HepG2 (cell line): Measurements from ENCODE around the gene SPATA32. TPM values are rescaled to one million over a fixed set of nuclear protein-coding genes. Genes with fewer than 3 reads are reported as not detected.
A peak's percentile ranks its signal among the peaks of the same experiment; 100 is the strongest.

Experiments used
- CREB1 ChIP-seq, 2 experiments: fragments of 450-650 bp in 1 of 2; IDR thresholded peaks; 2 replicates each; pipeline ENCODE4 v1.6.1; 2016 to 2017; ENCODE audit warnings: control low read depth in 1 of 2, mild to moderate bottlenecking in 1 of 2, missing compliant biosample characterization in 1 of 2, missing genetic modification characterization in 1 of 2
- EHMT2 ChIP-seq: fragments of 200-600 bp; sonication (generic); IDR thresholded peaks from 2 replicates; pipeline ENCODE4 v1.7.0; 2017; ENCODE audit warnings: antibody characterized with exemption, low read depth, low read length, borderline replicate concordance
- ESRRA ChIP-seq: sonication (generic); formaldehyde crosslinking; IDR thresholded peaks from 2 replicates; pipeline ENCODE4 v1.5.1; 2020; ENCODE audit warnings: mild to moderate bottlenecking, low read depth, missing genetic modification reagents
- PHF21A ChIP-seq: sonication (generic); formaldehyde crosslinking; IDR thresholded peaks from 2 replicates; pipeline ENCODE4 v1.5.0; 2020; ENCODE audit warnings: mild to moderate bottlenecking, missing genetic modification reagents
- RCOR2 ChIP-seq: IDR thresholded peaks from 2 replicates; pipeline ENCODE4 v1.6.1; 2016; ENCODE audit warnings: missing biosample characterization, missing genetic modification reagents
- SRF ChIP-seq: IDR thresholded peaks from 2 replicates; pipeline ENCODE4 v1.6.1; 2011; ENCODE audit warnings: mild to moderate bottlenecking, low read depth, low read length, moderate library complexity
- ZMYM4 ChIP-seq: sonication (generic); formaldehyde crosslinking; IDR thresholded peaks from 2 replicates; pipeline ENCODE4 v1.8.1; 2023; ENCODE audit warnings: mild to moderate bottlenecking, missing genetic modification reagents
- ZNF230 ChIP-seq: sonication (generic); formaldehyde crosslinking; IDR thresholded peaks from 2 replicates; pipeline ENCODE4 v1.4.0; 2020; ENCODE audit warnings: mild to moderate bottlenecking, missing genetic modification reagents
- ZNF589 ChIP-seq: sonication (generic); formaldehyde crosslinking; conservative IDR thresholded peaks from 2 replicates; pipeline ENCODE4 v1.8.0; 2022; ENCODE audit warnings: mild to moderate bottlenecking, moderate library complexity, missing genetic modification reagents
- polyA plus RNA-seq, 8 experiments: library from polyadenylated mRNA; depleted of rRNA in 3 of 8; stranded (reverse) in 7 of 8; unstranded in 1 of 8; fragments of >200 nt; fragmentation: Illumina TruSeq in 4 of 8; extraction: Trizol in 4 of 8; gene quantifications; 2 replicates each; pipeline versions ENCODE4 v1.2.1 to v1.2.3, GENCODE V29; 2011 to 2016; ENCODE audit warnings: low read depth in 4 of 8, missing spikeins in 1 of 8, mixed read lengths in 1 of 8; ENCODE audit not compliant: insufficient read depth in 1 of 8
- total RNA-seq, 5 experiments: library from RNA; depleted of rRNA; stranded (reverse); fragments of >200 nt; fragmentation: Illumina TruSeq; extraction: Trizol; gene quantifications; 2 replicates each; pipeline ENCODE4 v1.2.3, GENCODE V29; 2016; ENCODE audit warnings: low read depth in 1 of 5
- TF ChIP-seq, protein P1 (sequence below): sonication (generic); formaldehyde crosslinking; IDR thresholded peaks from 2 replicates; pipeline ENCODE4 v1.4.0; 2020; ENCODE audit warnings: missing genetic modification reagents
- TF ChIP-seq, protein P2 (sequence below): sonication (generic); formaldehyde crosslinking; IDR thresholded peaks from 2 replicates; pipeline ENCODE4 v1.5.0; 2020; ENCODE audit warnings: mild to moderate bottlenecking, missing genetic modification reagents, borderline replicate concordance
- TF ChIP-seq, protein P3 (sequence below): sonication (generic); formaldehyde crosslinking; IDR thresholded peaks from 2 replicates; pipeline ENCODE4 v1.8.0; 2023; ENCODE audit warnings: mild to moderate bottlenecking, missing genetic modification reagents
- TF ChIP-seq, protein P4 (sequence below): sonication (generic); formaldehyde crosslinking; IDR thresholded peaks from 2 replicates; pipeline ENCODE4 v1.4.0; 2020; ENCODE audit warnings: missing genetic modification reagents
- TF ChIP-seq, protein P5 (sequence below): sonication (generic); formaldehyde crosslinking; IDR thresholded peaks from 2 replicates; pipeline ENCODE4 v1.5.1; 2020; ENCODE audit warnings: mild to moderate bottlenecking, missing genetic modification reagents, moderate library complexity

SPATA32 gene
- total and polyA plus RNA-seq, 2 of the 13 experiments (the other 11 are each of a cell fraction or from before 2014, with no cell fraction given): not detected

DNA sequence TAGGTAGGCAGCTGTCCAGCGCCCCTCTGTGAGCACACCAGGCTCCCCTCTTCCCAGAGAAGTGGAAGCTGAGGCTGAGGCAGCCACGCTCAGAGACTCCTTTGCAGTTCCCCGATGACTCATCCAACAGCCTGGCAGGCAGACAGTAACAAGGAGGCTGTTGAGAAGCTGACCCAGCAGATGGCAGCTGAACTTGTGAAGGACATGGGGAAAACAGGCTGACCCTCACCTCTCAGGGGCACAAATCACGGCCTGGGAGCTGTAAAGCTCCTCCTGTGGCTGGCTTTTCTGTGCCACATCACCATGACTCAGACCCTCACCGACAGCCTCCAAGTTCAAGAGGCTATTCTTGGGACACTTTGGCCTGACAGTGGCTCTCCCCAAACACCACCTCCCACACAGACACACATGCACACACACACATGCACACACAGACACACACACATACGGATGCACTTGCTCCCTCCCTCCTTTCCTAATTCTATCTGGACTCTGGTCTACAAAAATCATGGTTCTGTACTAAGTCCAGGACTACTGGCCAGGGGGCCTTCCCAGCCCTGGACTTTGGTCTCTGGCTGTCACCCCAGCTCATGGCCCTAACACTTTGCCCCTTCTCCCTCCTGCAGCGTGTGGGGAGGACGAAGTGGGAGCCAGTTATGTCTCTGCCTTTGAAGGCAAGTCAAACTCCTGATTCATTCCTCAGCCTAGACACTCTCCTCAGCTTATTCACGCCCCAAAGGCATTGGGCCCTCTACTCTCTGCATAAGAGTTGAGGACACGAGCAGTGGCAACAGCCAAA is 31.7 kb upstream of the SPATA32 start (continued):
- TF ChIP-seq, protein P1, sequence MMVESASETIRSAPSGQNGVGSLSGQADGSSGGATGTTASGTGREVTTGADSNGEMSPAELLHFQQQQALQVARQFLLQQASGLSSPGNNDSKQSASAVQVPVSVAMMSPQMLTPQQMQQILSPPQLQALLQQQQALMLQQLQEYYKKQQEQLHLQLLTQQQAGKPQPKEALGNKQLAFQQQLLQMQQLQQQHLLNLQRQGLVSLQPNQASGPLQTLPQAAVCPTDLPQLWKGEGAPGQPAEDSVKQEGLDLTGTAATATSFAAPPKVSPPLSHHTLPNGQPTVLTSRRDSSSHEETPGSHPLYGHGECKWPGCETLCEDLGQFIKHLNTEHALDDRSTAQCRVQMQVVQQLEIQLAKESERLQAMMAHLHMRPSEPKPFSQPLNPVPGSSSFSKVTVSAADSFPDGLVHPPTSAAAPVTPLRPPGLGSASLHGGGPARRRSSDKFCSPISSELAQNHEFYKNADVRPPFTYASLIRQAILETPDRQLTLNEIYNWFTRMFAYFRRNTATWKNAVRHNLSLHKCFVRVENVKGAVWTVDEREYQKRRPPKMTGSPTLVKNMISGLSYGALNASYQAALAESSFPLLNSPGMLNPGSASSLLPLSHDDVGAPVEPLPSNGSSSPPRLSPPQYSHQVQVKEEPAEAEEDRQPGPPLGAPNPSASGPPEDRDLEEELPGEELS: no peak
- TF ChIP-seq ZMYM4 (CRISPR knock-in tag): peak; percentile 39; the same call in 1 of the 2 replicates
- TF ChIP-seq PHF21A (CRISPR knock-in tag): peak; percentile 50; the same call in 1 of the 2 replicates
- no peak for TF ChIP-seq CREB1 (IDR thresholded peaks at IDR 0.05)
- TF ChIP-seq CREB1 (CRISPR knock-in tag; IDR thresholded peaks at IDR 0.05): no peak
- TF ChIP-seq, protein P2, sequence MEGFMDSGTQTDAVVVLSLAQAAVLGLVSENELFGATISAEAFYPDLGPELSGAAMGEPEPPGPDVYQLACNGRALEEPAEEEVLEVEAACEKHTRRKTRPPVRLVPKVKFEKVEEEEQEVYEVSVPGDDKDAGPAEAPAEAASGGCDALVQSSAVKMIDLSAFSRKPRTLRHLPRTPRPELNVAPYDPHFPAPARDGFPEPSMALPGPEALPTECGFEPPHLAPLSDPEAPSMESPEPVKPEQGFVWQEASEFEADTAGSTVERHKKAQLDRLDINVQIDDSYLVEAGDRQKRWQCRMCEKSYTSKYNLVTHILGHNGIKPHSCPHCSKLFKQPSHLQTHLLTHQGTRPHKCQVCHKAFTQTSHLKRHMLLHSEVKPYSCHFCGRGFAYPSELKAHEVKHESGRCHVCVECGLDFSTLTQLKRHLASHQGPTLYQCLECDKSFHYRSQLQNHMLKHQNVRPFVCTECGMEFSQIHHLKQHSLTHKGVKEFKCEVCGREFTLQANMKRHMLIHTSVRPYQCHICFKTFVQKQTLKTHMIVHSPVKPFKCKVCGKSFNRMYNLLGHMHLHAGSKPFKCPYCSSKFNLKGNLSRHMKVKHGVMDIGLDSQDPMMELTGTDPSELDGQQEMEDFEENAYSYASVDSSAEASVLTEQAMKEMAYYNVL (CRISPR knock-in tag): no peak; the same call in 1 of the 2 replicates
- TF ChIP-seq ESRRA (CRISPR knock-in tag): peak; percentile 76; the same call in 1 of the 2 replicates
- TF ChIP-seq, protein P3, sequence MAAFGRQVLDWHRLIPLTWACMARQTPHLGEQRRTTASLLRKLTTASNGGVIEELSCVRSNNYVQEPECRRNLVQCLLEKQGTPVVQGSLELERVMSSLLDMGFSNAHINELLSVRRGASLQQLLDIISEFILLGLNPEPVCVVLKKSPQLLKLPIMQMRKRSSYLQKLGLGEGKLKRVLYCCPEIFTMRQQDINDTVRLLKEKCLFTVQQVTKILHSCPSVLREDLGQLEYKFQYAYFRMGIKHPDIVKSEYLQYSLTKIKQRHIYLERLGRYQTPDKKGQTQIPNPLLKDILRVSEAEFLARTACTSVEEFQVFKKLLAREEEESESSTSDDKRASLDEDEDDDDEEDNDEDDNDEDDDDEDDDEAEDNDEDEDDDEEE (CRISPR knock-in tag): no peak
- TF ChIP-seq, protein P4, sequence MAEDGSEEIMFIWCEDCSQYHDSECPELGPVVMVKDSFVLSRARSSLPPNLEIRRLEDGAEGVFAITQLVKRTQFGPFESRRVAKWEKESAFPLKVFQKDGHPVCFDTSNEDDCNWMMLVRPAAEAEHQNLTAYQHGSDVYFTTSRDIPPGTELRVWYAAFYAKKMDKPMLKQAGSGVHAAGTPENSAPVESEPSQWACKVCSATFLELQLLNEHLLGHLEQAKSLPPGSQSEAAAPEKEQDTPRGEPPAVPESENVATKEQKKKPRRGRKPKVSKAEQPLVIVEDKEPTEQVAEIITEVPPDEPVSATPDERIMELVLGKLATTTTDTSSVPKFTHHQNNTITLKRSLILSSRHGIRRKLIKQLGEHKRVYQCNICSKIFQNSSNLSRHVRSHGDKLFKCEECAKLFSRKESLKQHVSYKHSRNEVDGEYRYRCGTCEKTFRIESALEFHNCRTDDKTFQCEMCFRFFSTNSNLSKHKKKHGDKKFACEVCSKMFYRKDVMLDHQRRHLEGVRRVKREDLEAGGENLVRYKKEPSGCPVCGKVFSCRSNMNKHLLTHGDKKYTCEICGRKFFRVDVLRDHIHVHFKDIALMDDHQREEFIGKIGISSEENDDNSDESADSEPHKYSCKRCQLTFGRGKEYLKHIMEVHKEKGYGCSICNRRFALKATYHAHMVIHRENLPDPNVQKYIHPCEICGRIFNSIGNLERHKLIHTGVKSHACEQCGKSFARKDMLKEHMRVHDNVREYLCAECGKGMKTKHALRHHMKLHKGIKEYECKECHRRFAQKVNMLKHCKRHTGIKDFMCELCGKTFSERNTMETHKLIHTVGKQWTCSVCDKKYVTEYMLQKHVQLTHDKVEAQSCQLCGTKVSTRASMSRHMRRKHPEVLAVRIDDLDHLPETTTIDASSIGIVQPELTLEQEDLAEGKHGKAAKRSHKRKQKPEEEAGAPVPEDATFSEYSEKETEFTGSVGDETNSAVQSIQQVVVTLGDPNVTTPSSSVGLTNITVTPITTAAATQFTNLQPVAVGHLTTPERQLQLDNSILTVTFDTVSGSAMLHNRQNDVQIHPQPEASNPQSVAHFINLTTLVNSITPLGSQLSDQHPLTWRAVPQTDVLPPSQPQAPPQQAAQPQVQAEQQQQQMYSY (CRISPR knock-in tag): no peak
- TF ChIP-seq ZNF589 (CRISPR knock-in tag): no peak
- 0 out of 2 replicates have a peak, but pooled peaks have one; percentile 20 for TF ChIP-seq RCOR2
- 0 out of 2 replicates have a peak, but pooled peaks have one; percentile 27 for TF ChIP-seq EHMT2
- TF ChIP-seq SRF: no peak
- TF ChIP-seq, protein P5, sequence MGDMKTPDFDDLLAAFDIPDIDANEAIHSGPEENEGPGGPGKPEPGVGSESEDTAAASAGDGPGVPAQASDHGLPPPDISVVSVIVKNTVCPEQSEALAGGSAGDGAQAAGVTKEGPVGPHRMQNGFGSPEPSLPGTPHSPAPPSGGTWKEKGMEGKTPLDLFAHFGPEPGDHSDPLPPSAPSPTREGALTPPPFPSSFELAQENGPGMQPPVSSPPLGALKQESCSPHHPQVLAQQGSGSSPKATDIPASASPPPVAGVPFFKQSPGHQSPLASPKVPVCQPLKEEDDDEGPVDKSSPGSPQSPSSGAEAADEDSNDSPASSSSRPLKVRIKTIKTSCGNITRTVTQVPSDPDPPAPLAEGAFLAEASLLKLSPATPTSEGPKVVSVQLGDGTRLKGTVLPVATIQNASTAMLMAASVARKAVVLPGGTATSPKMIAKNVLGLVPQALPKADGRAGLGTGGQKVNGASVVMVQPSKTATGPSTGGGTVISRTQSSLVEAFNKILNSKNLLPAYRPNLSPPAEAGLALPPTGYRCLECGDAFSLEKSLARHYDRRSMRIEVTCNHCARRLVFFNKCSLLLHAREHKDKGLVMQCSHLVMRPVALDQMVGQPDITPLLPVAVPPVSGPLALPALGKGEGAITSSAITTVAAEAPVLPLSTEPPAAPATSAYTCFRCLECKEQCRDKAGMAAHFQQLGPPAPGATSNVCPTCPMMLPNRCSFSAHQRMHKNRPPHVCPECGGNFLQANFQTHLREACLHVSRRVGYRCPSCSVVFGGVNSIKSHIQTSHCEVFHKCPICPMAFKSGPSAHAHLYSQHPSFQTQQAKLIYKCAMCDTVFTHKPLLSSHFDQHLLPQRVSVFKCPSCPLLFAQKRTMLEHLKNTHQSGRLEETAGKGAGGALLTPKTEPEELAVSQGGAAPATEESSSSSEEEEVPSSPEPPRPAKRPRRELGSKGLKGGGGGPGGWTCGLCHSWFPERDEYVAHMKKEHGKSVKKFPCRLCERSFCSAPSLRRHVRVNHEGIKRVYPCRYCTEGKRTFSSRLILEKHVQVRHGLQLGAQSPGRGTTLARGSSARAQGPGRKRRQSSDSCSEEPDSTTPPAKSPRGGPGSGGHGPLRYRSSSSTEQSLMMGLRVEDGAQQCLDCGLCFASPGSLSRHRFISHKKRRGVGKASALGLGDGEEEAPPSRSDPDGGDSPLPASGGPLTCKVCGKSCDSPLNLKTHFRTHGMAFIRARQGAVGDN: peak; percentile 51
- TF ChIP-seq ZNF230: no peak
